Daoy (cell line): ENCODE data around the gene FRMPD2. TPM values are rescaled to one million over a fixed set of nuclear protein-coding genes. Genes with fewer than 3 reads are reported as not detected.

ENCODE experiments used
- DNase-seq: peaks from one replicate; pipeline ENCODE4 v3.0.0-alpha.2; 2015; ENCODE audit warnings: low read depth
- total RNA-seq: library from RNA; depleted of rRNA; stranded (reverse); fragments of >200 nt; shearing (Covaris generic); gene quantifications from 2 replicates; pipeline ENCODE4 v1.2.3, GENCODE V29; 2014; rRNA removed

The FRMPD2 gene, protein sequence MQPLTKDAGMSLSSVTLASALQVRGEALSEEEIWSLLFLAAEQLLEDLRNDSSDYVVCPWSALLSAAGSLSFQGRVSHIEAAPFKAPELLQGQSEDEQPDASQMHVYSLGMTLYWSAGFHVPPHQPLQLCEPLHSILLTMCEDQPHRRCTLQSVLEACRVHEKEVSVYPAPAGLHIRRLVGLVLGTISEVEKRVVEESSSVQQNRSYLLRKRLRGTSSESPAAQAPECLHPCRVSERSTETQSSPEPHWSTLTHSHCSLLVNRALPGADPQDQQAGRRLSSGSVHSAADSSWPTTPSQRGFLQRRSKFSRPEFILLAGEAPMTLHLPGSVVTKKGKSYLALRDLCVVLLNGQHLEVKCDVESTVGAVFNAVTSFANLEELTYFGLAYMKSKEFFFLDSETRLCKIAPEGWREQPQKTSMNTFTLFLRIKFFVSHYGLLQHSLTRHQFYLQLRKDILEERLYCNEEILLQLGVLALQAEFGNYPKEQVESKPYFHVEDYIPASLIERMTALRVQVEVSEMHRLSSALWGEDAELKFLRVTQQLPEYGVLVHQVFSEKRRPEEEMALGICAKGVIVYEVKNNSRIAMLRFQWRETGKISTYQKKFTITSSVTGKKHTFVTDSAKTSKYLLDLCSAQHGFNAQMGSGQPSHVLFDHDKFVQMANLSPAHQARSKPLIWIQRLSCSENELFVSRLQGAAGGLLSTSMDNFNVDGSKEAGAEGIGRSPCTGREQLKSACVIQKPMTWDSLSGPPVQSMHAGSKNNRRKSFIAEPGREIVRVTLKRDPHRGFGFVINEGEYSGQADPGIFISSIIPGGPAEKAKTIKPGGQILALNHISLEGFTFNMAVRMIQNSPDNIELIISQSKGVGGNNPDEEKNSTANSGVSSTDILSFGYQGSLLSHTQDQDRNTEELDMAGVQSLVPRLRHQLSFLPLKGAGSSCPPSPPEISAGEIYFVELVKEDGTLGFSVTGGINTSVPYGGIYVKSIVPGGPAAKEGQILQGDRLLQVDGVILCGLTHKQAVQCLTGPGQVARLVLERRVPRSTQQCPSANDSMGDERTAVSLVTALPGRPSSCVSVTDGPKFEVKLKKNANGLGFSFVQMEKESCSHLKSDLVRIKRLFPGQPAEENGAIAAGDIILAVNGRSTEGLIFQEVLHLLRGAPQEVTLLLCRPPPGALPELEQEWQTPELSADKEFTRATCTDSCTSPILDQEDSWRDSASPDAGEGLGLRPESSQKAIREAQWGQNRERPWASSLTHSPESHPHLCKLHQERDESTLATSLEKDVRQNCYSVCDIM (N-terminal part only)
- total RNA-seq = not detected in 2 replicates

GRCh38 chr10:48274636-48275035 is at the start of gene FRMPD2:
TSS of gene FRMPD2 (minus strand) at chr10:48274696. CDS start at chr10:48274567, 129 bp downstream.
- DNase-seq = no peak

- DNase-seq = no peak
Observed at GRCh38 chr10:48322017-48322416, 47.5 kb upstream of the FRMPD2 start.

- DNase-seq = no peak
Observed at GRCh38 chr10:48317321-48317990, 43.0 kb upstream of the FRMPD2 start.

GRCh38 chr10:48316236-48316635 is 41.7 kb upstream of the FRMPD2 start:
- DNase-seq = no peak

DNA sequence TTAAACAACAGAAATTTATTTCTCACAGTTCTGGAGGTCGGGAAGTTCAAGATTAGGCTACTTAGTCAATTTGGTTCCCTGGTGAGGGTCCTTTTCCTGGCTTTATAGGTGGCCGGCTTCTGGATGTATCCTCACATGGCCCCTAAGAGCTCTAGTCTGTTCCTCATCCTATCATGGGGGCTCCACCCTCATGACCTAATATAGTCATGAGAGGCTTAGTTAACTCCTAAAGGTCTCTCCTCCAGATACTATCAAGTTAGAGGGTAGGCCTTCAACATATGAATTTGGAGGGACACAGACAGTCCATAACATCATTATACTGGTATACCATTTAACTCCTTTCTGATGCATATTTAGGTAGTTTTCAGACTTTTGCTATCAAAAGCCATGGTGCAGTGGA is 39.6 kb upstream of the FRMPD2 start:
- no peak for DNase-seq

DNA sequence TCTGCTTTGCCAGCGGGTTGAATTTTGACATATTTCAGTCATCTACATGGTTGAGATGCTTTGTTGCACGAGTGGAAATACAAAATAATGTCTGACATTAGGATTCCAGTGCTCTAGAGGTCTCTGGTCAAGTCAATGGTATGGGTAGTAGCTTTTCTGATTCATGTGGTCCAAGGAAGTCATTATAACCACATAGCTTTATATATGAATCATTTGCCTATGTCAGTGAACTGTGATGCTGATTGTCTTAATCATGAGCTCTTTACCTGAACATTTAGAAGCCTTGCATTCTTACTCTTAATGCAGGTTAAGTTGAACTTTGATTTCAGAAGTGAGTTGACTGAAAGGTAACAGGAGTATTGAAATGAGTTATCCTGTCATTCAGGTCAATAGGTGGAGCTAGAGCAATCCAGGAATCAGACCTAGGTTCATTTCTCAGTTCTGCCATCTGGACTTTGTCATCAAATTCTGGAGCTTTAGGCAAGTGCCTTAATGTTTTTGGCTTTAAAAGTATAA is 35.3 kb upstream of the FRMPD2 start:
- DNase-seq = peak; percentile 39

GRCh38 chr10:48307711-48308018 is 33.2 kb upstream of the FRMPD2 start:
- no peak for DNase-seq

DNA sequence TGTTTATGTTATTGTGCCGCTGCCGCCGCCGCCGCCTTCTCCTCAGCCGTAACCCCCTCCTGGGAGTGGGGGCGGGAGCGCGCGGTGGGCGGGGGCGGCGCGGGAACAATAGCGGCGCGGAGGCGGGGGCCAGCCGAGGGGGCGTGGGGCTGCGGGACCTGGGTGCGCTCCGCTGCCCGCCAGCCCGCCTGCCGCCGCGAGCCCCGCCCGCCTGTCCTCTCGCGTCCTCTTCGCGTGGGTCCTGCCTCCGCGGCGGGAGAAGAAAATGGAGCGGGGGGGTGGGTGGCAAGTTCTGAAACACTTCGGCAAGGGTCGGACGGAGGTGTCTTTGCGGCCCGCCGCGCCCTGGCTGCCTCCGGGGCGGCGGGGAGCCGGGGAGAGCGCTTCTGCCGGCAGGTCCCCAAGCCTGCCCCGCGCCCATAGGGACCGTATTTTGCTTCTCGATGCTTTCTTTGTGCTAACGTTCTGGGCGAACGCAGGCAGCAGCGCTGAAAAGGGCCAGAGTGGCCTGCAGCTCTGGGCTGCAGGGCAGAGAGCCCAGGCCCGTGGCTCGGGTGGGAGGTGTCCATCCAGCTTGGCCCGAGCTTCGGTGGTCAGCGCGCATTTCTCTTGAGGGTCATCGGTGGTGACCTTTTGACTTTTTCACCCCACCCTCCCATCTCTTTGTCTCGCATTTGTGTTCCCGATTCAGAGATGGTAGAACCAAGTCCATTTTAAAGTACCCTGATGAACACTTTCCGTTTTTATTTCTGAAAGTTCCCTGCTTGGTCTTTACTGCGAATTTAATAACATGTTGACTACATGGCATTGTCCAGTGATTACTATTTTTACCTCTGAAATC is 32.6 kb upstream of the FRMPD2 start:
- DNase-seq = peak; percentile 44

DNA sequence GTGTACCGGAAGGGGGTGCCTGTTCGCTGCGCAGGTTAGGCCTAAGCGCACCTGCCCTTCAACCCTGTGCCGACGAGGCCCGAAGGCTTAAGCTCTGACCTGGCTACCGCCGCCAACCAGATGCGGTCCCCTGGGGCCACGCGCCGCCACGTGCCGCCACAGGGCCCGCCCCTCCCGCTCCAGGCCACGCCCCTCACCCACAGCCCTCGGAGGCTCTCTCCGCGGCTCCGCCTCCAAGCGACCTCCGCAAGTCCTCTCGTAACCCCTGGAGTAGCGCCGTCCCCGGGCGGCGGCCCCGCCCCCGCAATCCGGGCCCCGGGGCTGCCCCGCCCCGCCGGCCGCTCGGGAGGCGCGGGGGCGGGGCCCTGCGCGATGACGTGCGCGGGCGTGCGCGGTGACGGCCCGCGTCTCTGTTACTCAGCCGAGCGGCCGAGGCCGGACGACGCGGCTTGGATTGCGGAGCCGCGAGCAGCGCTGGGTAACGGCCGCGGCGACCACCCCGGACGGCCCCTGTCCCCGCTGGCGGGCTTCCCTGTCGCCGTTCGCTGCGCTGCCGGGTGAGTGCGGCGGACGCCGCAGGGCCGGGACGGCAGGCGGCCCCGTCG is 31.9 kb upstream of the FRMPD2 start, which contains the start of gene MAPK8:
Gene MAPK8 (plus strand): TSS at position 413 of the 605 bp plus-strand sequence. CDS start 94,984 bp downstream, outside the sequence.
- DNase-seq = peak; percentile 88

- no peak for DNase-seq
Observed at GRCh38 chr10:48305905-48306264, 31.4 kb upstream of the FRMPD2 start.

DNA sequence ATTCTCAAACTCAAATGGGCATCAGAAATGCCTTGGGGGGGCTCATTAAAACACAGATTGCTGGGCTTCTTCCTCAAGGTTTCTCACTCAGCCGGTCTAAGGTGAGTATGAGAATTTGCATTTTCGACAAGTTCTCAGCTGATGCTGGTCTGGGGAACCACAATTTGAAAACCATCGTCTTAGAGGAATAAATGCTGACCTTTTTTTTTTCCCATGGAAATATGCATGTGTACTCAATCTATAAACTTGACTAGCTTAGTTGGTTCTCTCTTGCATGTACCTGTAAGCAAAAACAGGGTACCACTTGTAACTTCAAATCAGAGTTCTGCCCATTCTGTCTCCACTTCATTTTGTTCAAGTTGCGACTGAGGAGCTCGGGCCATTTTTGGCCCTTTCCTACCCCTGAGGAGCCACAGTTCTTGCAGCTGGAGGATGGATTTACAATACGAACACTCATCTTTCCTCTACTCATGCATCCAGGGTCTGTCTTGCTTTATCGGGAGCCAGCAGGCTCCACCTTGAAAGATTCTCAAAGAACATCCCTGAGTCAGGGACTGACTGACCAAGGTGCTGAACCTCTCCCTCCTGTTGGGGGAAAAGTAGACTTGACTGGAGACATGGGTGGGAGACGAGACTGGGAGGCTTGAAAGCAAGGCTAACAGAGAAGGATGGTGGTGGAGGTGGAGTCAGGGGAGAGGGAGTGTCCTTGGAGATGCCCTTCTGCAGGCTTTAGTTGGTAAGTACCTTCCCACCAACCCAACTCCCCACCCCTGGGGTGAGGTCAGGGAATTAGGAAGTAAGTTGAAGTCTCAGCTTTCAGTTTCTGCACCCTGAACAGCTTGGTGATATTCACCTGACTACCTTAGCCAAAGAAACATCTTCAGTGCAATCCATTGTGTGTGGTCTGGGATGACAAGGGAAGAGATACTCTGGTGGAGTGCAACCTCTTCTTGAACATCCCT is 28.3 kb upstream of the FRMPD2 start:
- DNase-seq = no peak

- DNase-seq = no peak
Observed at GRCh38 chr10:48300556-48300955, 26.1 kb upstream of the FRMPD2 start.

- no peak for DNase-seq
Observed at GRCh38 chr10:48299692-48300091, 25.2 kb upstream of the FRMPD2 start.

DNA sequence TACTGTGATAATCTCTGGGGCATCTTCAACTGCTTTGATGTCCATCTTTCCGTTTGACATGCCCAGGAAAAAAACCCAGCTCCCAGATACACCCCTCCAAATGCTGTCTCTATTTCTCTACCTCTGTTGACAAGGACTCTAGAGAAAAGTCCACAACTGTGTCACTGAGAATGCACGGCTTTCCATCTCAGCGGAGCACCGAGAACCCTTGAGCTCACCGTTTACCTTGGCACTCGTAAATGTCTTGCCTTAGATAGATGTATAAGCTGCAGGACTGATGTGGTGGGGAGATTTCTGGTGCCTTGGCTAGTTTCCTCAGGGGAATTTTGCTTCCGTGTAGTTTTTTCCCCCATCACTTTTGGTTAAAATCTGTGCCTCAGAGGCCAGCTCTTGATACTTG is 24.6 kb upstream of the FRMPD2 start:
- no peak for DNase-seq

DNA sequence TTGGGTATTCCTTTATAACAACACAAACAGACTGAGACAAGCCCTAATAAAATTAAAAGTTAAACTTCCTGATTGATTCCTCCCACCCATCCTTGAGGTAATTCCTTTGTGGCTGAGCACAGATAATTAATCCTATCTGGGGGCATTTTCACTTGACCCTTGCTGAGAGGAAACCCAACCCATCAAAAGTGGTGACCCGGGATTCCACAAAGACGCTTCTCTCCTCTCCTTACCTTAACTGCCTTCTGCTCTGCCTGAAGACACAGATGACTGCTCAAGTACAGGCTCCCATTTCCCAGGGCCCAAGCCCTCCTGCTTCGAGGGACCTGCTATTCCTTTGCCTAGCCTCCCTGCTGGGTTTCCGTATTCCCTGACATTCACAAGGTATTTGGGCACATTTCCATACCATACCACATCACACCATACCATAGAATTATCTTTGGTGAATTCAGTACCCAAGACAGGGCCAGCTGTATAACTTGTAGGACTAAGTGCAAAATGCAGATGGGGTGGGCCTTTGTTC is 22.1 kb upstream of the FRMPD2 start:
- DNase-seq = no peak

DNA sequence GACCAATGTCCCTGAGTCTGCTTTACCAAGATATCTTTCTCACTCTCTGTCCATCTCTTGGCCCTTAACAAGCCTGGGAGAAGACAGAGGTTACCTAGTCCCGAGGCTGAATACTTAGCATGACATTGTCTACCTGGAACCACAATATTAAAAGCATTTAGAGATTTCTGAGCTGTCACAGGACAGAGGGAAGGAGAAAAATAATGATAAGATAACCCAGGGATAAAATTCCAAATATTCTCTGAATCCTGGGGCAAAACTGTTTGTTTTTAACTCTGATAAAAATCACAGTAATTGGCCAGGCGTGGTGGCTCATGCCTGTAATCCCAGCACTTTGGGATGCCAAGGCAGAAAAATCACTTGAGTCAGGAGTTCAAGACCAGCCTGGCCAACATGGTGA is 19.9 kb upstream of the FRMPD2 start:
- DNase-seq = no peak

DNA sequence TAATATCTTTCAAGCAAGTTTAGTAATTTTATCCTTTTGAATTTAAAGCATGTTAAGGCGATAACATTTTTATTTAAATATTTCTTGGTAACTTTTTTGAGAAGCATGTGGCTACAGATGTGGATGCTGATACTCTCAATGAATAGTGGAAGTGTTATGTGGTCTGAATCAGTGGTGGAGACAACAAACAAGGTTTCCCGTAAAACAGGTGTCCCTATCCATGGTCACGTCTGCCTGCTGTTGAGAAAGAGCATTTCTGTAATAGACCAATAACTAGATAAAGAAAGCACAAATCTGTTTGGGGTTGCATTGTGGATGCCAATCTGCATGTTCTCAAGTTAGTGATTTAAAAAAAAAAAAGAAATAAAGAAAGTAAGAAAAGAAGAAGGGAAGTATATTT is 18.1 kb upstream of the FRMPD2 start:
- DNase-seq = no peak

DNA sequence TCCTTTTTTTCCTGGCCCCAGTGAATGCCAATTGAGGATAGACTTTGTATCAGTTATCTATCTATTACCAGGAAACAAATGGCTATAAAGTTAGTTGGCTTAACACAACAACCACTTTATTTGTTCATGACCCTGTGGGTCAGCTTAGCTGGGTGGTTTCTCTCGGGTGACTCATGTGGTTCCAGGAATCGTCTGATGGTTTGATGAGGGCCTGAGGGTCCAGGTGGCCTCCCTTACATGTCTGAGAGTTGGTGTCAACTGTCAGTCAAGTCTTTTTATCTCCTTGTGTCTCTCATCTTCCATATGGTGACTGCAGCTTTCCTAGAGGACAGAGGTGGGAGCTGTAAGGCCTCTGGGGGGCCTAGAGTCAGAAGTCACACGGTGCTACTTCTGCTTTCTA is 16.7 kb upstream of the FRMPD2 start:
- DNase-seq = no peak
